A673 (cell line): ENCODE results near the gene ZBTB24. TPM values are rescaled to one million over a fixed set of nuclear protein-coding genes. Genes with fewer than 3 reads are reported as not detected.

ENCODE experiments used
- BruUV-seq: library from RNA; stranded (reverse); fragments of 400-500 nt; replicated peaks from 2 replicates; lab custom pipeline; 2021; lab: Mats Ljungman, UMichigan
- CTCF ChIA-PET: fragments of 300-600 bp; sonication (Branson Sonifier 250); formaldehyde crosslinking; loops from one replicate; lab custom pipeline; 2022; ENCODE audit warnings: antibody characterized with exemption; lab: Charles Lee
- POLR2A ChIA-PET: fragments of 300-600 bp; sonication (Branson Sonifier 250); formaldehyde crosslinking; loops from one replicate; lab custom pipeline; 2022; ENCODE audit warnings: antibody characterized with exemption; ENCODE audit not compliant: low non-redundant PET; lab: Charles Lee
- DNase-seq: peaks from one replicate; pipeline ENCODE4 v3.0.0-alpha.2; 2015; ENCODE audit warnings: low spot score
- H3K27ac ChIP-seq: fragments of 200-600 bp; sonication (generic); 2 replicates; pipeline ENCODE4 v1.5.1; 2016; ENCODE audit warnings: mixed run types, low read depth, mild to moderate bottlenecking, mixed read lengths, antibody characterized with exemption, low read length; ENCODE audit not compliant: poor library complexity, severe bottlenecking
- H3K27me3 ChIP-seq: fragments of 200-600 bp; sonication (generic); replicated peaks from 2 replicates; pipeline ENCODE4 v1.6.1; 2017; ENCODE audit warnings: mixed run types, low read depth, mild to moderate bottlenecking, mixed read lengths, antibody characterized with exemption, low read length; ENCODE audit not compliant: insufficient read depth, poor library complexity
- H3K36me3 ChIP-seq: fragments of 200-600 bp; sonication (generic); 2 replicates; pipeline ENCODE4 v1.6.1; 2016; ENCODE audit warnings: mixed run types, mild to moderate bottlenecking, mixed read lengths, antibody characterized with exemption, low read length; ENCODE audit not compliant: insufficient read depth, poor library complexity, severe bottlenecking
- H3K4me1 ChIP-seq: fragments of 200-600 bp; sonication (generic); 2 replicates; pipeline ENCODE4 v1.6.1; 2017; ENCODE audit warnings: mixed run types, mild to moderate bottlenecking, mixed read lengths, antibody characterized with exemption, low read length; ENCODE audit not compliant: insufficient read depth, poor library complexity, severe bottlenecking
- H3K4me3 ChIP-seq: fragments of 200-600 bp; sonication (generic); 2 replicates; pipeline ENCODE4 v1.5.1; 2016; ENCODE audit warnings: low read depth, mixed run types, mild to moderate bottlenecking, mixed read lengths, low read length; ENCODE audit not compliant: poor library complexity, severe bottlenecking
- H3K9me3 ChIP-seq: fragments of 200-600 bp; sonication (generic); 2 replicates; pipeline ENCODE4 v1.6.1; 2016; ENCODE audit warnings: mixed run types, low read depth, mild to moderate bottlenecking, mixed read lengths, antibody characterized with exemption, low read length; ENCODE audit not compliant: poor library complexity, severe bottlenecking
- CTCF ChIP-seq: fragments of 300-800, 200-600 bp; sonication (generic); conservative IDR thresholded peaks from 2 replicates; pipeline ENCODE4 v1.5.1; 2017; ENCODE audit warnings: low read depth, mild to moderate bottlenecking, antibody characterized with exemption, low read length, moderate library complexity, mixed read lengths
- EZH2 ChIP-seq: fragments of 200-600 bp; sonication (generic); IDR thresholded peaks from 2 replicates; pipeline ENCODE4 v1.6.1; 2017; ENCODE audit warnings: borderline replicate concordance, low read depth, mild to moderate bottlenecking, mixed read lengths, antibody characterized with exemption, low read length; ENCODE audit not compliant: poor library complexity, severe bottlenecking
- intact Hi-C: fragments of 100-400 bp; cut with micrococcal nuclease; formaldehyde crosslinking; loops from one replicate; pipeline ENCODE4 v1.10.0; 2022; ENCODE audit not compliant: unreplicated experiment
- total RNA-seq: library from RNA; stranded (reverse); gene quantifications from 2 replicates; pipeline ENCODE4 v1.2.3, GENCODE V29; 2021

The ZBTB24 gene
- total RNA-seq, 1 experiment from 2014 or later, result 15.5 TPM

GRCh38 chr6:109490713-109491112 is 7.7 kb upstream of the ZBTB24 start:
- BruUV-seq, result no TSS peak
- Histone ChIP-seq H3K27me3 (no peaks in the 10 kb centered on the region), H3K4me1 (peaks cover 4% of the 10 kb centered on the region), H3K4me3 (no peak overlapping the region), H3K36me3 (no peaks in the 10 kb centered on the region), H3K9me3 (no peaks in the 10 kb centered on the region), H3K27ac (no peak overlapping the region)
- CTCF ChIA-PET, result no interaction called here
- intact Hi-C loops, result no loop called here
- TF ChIP-seq EZH2, result no peak
- TF ChIP-seq CTCF, result no peak
- POLR2A ChIA-PET, result no interaction called here
- DNase-seq, result no peak

GRCh38 chr6:109488001-109488400 is 5.0 kb upstream of the ZBTB24 start:
- intact Hi-C loops, result no loop called here
- CTCF ChIA-PET, result no interaction called here
- POLR2A ChIA-PET, result no interaction called here
- Histone ChIP-seq H3K27ac (no peak overlapping the region), H3K4me3 (no peak overlapping the region), H3K36me3 (no peaks in the 10 kb centered on the region), H3K4me1 (peaks cover 9% of the 10 kb centered on the region), H3K27me3 (no peaks in the 10 kb centered on the region), H3K9me3 (no peaks in the 10 kb centered on the region)
- no peak for DNase-seq
- no TSS peak for BruUV-seq
- TF ChIP-seq CTCF (no peak), EZH2 (no peak)

GRCh38 chr6:109486068-109486467 is 3.0 kb upstream of the ZBTB24 start:
- TF ChIP-seq EZH2 (no peak), CTCF (no peak)
- Histone ChIP-seq H3K27me3 (no peaks in the 10 kb centered on the region), H3K36me3 (peaks cover 8% of the 10 kb centered on the region), H3K4me1 (peaks cover 14% of the 10 kb centered on the region), H3K27ac (no peak overlapping the region), H3K9me3 (no peaks in the 10 kb centered on the region), H3K4me3 (no peak overlapping the region)
- intact Hi-C loops, result no loop called here
- DNase-seq, result no peak
- no TSS peak for BruUV-seq
- POLR2A ChIA-PET, result no interaction called here
- CTCF ChIA-PET, result no interaction called here
